ENCODE data around the gene LRFN5. TPM values are rescaled to one million over a fixed set of nuclear protein-coding genes. Genes with fewer than 3 reads are reported as not detected.

LRFN5 gene
- total and polyA plus RNA-seq, 9 donors: 0.71 to 6.1 (median 2.1) TPM

DNA sequence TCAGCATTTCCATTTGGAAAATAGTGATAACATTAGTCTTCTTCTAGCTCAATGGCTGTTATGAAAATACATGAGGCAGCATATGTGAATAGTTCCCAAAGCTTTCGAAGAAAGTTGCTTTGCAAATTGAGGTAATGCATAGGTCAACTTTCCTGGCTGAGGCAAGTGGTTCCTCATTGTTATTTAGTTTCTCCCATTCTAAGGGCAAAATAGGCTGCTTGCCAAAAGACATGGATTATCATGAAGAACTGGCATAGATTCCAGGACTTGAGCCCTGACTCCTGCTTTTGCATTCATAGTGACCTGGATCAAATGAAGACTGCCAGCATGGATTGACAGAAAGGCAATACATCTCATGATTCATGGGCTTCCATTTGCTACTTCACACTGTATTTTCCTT lies 35.7 kb downstream of the LRFN5 start:
- no peaks in the 10 kb centered on the region for H3K36me3 ChIP-seq
- DNase-seq: no peak
- no peaks in the 10 kb centered on the region for H3K27me3 ChIP-seq
- no peak overlapping the region for H3K27ac ChIP-seq
- no peaks in the 10 kb centered on the region for H3K4me1 ChIP-seq (ENCODE audit: insufficient read depth)
- TF ChIP-seq, protein P1, sequence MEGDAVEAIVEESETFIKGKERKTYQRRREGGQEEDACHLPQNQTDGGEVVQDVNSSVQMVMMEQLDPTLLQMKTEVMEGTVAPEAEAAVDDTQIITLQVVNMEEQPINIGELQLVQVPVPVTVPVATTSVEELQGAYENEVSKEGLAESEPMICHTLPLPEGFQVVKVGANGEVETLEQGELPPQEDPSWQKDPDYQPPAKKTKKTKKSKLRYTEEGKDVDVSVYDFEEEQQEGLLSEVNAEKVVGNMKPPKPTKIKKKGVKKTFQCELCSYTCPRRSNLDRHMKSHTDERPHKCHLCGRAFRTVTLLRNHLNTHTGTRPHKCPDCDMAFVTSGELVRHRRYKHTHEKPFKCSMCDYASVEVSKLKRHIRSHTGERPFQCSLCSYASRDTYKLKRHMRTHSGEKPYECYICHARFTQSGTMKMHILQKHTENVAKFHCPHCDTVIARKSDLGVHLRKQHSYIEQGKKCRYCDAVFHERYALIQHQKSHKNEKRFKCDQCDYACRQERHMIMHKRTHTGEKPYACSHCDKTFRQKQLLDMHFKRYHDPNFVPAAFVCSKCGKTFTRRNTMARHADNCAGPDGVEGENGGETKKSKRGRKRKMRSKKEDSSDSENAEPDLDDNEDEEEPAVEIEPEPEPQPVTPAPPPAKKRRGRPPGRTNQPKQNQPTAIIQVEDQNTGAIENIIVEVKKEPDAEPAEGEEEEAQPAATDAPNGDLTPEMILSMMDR (IDR thresholded peaks at IDR 0.05): no peak
- TF ChIP-seq POLR2A (IDR thresholded peaks at IDR 0.05) (no peak), EP300 (IDR thresholded peaks at IDR 0.05) (no peak)
- intact Hi-C loops (cut with DNase I): no loop called here
- H3K4me3 ChIP-seq: no peak overlapping the region
- H3K9me3 ChIP-seq: no peaks in the 10 kb centered on the region
- WGBS, 3 donors: 44 to 72% (median 51%) methylated on average over 1 of the region's 1 CpG

DNA sequence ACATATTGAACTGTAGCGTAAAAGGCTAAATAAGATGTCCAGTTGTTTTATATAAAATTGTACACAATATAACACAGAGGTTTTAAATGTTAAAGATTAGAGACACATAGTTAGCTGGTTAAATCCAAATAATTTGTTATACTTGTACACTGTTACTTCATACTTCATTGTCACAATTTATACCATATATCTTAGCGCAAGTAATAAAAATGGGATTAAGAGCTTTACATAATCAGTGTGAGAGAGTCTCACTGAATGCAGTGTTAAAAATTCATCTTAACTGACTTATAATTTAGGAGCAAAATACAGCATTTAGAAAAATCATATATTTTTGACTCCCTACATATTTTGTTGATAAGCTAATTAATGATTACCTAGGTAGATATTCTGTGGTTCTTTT lies 36.1 kb downstream of the LRFN5 start:
- WGBS, 3 donors: 91 to 96% (median 94%) methylated on average over 2 of the region's 2 CpGs
- H3K4me1 ChIP-seq (ENCODE audit: insufficient read depth): no peaks in the 10 kb centered on the region
- no peak for DNase-seq

DNA sequence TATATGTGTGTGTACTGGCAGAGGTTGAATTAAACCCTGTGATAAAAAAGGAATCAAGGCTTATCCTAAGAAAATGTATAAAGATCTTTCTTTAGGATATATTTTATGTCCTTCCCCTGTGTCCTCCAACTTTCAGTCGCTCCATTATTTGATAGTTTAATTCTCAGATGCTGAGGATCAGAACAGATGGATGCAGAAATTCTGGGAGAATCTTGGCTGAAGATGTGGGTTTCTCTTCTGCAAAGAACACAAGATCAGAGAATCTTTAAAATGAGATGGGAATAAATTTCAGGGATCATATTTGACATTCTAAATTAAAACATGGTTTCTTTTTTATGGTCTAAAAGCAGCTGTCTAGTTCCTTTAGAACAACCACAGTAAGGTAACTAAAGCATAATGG lies 37.9 kb downstream of the LRFN5 start:
- Histone ChIP-seq H3K27me3 (no peaks in the 10 kb centered on the region), H3K4me3 (no peak overlapping the region), H3K9me3 (no peaks in the 10 kb centered on the region), H3K36me3 (no peaks in the 10 kb centered on the region), H3K4me1 (ENCODE audit: insufficient read depth) (no peaks in the 10 kb centered on the region), H3K27ac (no peak overlapping the region)
- no peak for DNase-seq
- no peak for TF ChIP-seq EP300 (IDR thresholded peaks at IDR 0.05)
- TF ChIP-seq POLR2A (IDR thresholded peaks at IDR 0.05): no peak
- TF ChIP-seq, protein P1 (IDR thresholded peaks at IDR 0.05): no peak
- intact Hi-C loops (cut with DNase I): no loop called here
- WGBS, 3 donors: 88 to 94% (median 89%) methylated on average over 1 of the region's 1 CpG

More for the DNA sequence above, 36.1 kb downstream of the LRFN5 start:
- no peaks in the 10 kb centered on the region for H3K27me3 ChIP-seq
- no peaks in the 10 kb centered on the region for H3K9me3 ChIP-seq
- H3K27ac ChIP-seq: no peak overlapping the region
- H3K4me3 ChIP-seq: no peak overlapping the region
- TF ChIP-seq EP300 (IDR thresholded peaks at IDR 0.05) (no peak), POLR2A (IDR thresholded peaks at IDR 0.05) (no peak)
- TF ChIP-seq, protein P1 (IDR thresholded peaks at IDR 0.05): no peak
- H3K36me3 ChIP-seq: no peaks in the 10 kb centered on the region
- intact Hi-C loops (cut with DNase I): no loop called here

DNA sequence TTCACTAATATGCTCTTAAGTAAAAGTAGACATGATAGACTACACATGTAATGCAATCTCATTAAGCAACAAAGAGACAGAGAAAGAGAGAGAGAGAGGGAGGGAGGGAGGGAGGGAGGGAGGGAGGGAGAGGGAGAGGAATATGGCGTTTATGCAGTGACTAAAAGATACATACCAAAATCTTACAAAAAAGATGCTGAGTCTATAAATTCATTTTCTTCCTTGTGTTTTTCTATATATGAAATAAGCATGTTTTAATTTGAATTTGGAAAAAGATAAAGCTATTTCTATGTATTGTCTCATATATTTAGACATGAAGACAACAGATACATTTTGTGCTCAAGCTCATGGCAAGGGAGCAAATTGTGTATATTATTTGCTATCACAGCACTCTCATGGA lies 44.1 kb downstream of the LRFN5 start:
- H3K27ac ChIP-seq: no peak overlapping the region
- no peaks in the 10 kb centered on the region for H3K9me3 ChIP-seq
- WGBS, 3 donors: 72 to 85% (median 85%) methylated on average over 1 of the region's 1 CpG
- no peak overlapping the region for H3K4me3 ChIP-seq
- no peaks in the 10 kb centered on the region for H3K27me3 ChIP-seq
- no peaks in the 10 kb centered on the region for H3K36me3 ChIP-seq
- no peaks in the 10 kb centered on the region for H3K4me1 ChIP-seq (ENCODE audit: insufficient read depth)
- intact Hi-C loops (cut with DNase I): no loop called here
- no peak for DNase-seq
- TF ChIP-seq EP300 (IDR thresholded peaks at IDR 0.05): no peak
- TF ChIP-seq, protein P1 (IDR thresholded peaks at IDR 0.05): no peak
- TF ChIP-seq POLR2A (IDR thresholded peaks at IDR 0.05): no peak
